GM15510 (cell line): ENCODE measurements around the gene HMX1.

Experiments
- POLR2A ChIP-seq: IDR thresholded peaks from 3 replicates; pipeline ENCODE4 v1.6.1; 2011; ENCODE audit warnings: borderline replicate concordance; ENCODE audit not compliant: insufficient read length; ENCODE audit errors: extremely low read depth

The HMX1 gene

DNA sequence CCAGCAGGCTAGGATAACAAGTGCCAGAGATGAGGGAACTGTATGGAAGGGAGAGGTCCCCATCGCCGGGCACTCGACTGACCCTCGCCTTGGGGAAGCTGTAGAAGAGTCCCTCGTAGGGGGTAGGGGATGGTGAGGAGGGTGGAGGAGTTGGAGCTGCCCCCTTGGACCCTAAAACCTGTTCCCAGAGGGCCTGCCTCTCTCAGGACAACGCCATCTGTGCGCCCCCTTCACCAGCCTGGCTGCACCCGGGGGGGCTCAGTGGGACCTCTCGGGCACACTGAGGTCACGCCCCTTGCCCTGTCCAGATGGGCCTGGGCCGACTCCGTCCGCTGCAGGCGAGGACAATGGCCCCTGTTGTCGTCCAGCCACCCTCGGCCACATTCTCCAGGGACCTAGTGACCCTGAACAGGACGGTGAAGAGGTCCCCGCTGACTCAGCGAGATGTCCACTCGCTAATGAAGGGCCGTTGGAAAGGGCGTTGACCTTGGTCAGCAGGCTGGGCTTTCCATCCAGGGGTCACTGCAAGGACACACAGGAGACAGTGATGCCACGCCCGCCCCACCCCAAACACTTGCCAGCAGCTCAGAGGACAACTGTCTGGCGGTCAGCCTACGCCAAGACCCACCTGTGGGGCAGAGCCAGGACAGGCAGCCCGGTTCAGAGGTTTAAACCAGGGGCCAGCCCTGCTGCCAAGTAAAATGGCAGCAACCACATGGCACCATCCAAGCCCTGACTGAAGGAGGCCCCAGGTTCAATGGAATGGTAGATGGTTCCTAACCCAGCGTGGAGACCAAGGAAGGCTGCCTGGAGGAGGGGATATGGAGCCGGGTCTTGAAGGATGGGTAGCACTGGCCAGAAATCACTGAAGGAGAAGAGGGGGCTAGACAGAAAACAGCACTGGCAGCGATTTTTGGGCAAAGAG, 51.2 kb downstream of the HMX1 start:
- TF ChIP-seq POLR2A, result no peak

DNA sequence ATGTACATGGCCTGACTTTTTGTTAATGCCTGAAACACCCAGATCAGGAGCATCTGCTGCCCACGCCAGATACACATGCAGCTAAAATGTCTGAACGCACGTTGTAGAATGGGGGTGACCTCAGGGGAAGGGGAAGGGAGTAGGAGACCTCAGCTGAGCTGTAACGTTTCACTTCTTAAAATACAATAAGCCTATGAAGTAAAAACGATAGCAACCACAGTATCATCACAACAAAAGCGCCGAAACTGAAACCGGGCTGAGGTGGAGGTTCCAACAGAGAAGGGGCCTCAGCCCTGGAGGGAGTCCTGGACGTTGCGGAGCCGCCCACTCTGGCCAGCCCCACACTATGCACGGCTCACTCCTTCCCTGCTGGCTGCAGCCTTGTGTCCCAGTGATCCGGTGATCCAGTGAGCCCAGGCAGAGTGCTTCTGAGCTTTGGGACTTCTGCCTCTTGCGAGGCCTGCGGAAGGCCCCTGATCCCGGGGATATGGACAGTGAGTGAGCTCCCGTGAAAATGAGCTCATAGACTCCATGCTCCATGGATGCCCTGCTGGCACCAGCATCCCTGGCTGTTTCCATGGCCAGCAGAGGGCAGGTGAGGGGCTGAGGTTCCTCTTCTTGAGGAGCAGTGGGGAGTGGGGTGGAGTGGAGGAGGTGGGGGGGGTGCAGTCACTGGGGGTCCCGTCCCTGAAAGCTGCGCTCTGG, 52.0 kb downstream of the HMX1 start:
- TF ChIP-seq POLR2A, result no peak

DNA sequence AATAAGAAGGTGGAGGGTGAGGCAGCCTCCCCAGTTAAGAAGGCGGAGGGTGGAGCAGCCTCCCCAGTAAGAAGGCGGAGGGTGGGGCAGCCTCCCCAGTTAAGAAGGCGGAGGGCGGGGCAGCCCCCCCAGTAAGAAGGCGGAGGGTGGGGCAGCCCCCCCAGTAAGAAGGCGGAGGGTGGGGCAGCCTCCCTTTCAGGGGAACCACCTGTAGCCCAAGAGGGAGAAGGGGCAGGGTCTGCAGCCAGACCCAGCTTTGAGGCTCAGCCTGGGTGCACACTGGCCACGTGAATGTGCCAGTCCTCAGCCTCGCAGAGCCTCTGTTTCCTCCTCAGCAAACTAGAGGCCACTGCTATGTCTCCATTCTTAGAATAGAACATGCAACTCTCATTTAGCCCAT, 52.6 kb downstream of the HMX1 start:
- no peak for TF ChIP-seq POLR2A

DNA sequence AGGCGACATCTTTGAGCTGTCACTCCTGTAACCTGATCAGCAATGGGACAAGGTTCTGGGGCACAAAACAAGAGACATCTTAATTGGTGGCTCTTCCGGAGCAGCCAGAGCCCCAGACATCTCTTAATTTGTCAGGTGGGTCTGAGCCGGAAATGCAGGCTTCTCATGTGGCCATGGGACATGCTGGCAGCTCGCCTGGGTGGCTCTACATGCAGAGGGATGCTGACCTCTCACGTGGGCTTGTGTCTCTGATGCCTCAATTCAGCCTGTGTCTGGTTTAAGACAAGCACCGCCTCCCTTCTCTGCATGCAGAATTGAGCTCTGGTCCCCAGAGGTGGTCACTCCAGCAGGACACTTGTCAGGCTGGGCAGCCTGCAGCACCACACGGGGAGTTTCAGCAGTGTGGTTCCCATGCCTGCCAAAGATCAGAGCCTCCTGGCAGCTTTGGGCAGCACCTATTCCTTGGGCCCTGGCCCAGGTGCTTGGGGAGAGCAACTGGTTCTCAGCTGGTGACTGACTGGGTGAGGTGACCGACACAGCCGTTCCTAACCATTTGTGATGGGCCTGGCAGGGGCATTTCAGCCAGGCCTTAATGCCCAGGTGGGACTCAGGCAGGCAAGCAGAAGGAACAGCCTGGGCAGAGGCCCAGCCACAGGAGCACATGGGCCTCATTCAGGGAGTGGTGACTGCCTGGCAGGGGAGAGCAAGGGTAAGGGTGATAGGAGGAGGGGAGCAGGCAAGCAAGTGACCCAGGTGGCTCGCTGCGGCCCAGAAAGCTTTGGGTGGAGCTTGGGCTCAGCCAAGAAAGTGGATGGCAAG, 53.4 kb downstream of the HMX1 start:
- TF ChIP-seq POLR2A, result no peak

DNA sequence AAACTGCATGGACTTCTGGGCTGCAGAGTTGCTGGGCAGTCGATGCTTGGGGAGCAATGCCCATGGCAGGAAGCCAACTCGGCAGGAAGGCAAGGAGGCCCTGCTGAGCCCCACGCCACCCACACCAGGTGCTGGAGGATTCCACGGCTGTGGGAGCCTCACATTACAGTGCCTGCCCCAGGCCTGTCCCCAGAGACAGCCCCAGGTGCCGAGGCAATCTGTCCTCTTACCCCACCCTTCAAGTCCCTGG, 53.9 kb downstream of the HMX1 start:
- no peak for TF ChIP-seq POLR2A

DNA sequence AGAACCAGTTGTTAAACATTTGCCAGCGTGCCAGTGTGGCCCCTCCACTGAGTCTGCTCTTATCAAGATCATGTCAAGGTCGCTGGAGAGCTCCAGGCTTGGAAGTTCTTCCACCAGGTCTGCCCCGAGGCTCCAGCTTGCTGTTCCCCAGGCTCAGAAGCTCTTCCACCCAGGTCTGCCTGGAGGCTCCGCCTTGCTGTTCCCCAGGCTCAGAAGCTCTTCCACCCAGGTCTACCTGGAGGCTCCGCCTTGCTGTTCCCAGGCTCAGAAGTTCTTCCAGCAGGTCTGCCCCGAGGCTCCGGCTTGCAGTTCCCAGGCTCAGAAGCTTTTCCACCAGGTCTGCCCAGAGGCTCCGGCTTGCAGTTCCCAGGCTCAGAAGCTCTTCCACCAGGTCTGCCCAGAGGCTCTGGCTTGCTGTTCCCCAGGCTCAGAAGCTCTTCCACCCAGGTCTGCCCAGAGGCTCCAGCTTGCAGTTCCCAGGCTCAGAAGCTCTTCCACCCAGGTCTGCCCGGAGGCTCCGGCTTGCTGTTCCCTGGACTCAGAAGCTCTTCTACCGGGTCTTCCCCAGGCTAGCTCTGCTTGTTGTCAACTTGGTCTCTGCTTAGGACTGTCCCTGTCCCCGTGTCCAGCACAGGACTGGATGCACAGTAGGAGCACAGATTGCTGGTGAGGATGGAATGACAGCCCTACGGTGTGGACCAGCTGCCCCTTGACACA, 54.4 kb downstream of the HMX1 start:
- no peak for TF ChIP-seq POLR2A
